GM18951 (cell line): ENCODE measurements around the gene SLFN12L.

Source experiments
- POLR2A ChIP-seq: IDR thresholded peaks from 4 replicates; pipeline ENCODE4 v1.6.1; 2011; ENCODE audit warnings: mild to moderate bottlenecking; ENCODE audit not compliant: insufficient read length, insufficient read depth; ENCODE audit errors: extremely low read depth
- in situ Hi-C: fragments of 300-500 bp; cut with MboI; formaldehyde crosslinking; loops from one replicate; pipeline ENCODE4 v1.12.0; 2022; ENCODE audit warnings: low sequenced_read_pairs, mixed read lengths, inconsistent platforms; ENCODE audit not compliant: unreplicated experiment

SLFN12L gene

GRCh38 chr17:35453171-35453570, 84.3 kb downstream of the SLFN12L start:
- in situ Hi-C loops, result no loop called here
- TF ChIP-seq POLR2A, result no peak

- no peak for TF ChIP-seq POLR2A
- in situ Hi-C loops, result no loop called here
Observed at GRCh38 chr17:35449371-35449931, 88.0 kb downstream of the SLFN12L start.

- in situ Hi-C loops, result no loop called here
- no peak for TF ChIP-seq POLR2A
Observed at GRCh38 chr17:35448899-35449227, 88.6 kb downstream of the SLFN12L start.

- peak; percentile 69 for TF ChIP-seq POLR2A
- in situ Hi-C loops, result no loop called here
Observed at GRCh38 chr17:35448214-35448898, 89.1 kb downstream of the SLFN12L start, which contains the start of gene SLFN13. TSS of gene SLFN13 (minus strand) at chr17:35448766. CDS start at chr17:35445680, 3,086 bp downstream.

GRCh38 chr17:35447499-35447898, 90.0 kb downstream of the SLFN12L start:
- in situ Hi-C loops, result no loop called here
- TF ChIP-seq POLR2A, result no peak

GRCh38 chr17:35438433-35438832, 99.0 kb downstream of the SLFN12L start:
- no peak for TF ChIP-seq POLR2A
- in situ Hi-C loops, result no loop called here

- in situ Hi-C loops, result no loop called here
- no peak for TF ChIP-seq POLR2A
Observed at GRCh38 chr17:35433075-35433894, 104.2 kb downstream of the SLFN12L start.

GRCh38 chr17:35432176-35433074, 105.1 kb downstream of the SLFN12L start, which contains the start of gene SLFN12:
TSS of gene SLFN12 (minus strand) at chr17:35432500. CDS start at chr17:35423028, 9,472 bp downstream.
- in situ Hi-C loops, result no loop called here
- TF ChIP-seq POLR2A, result peak; percentile 47

- TF ChIP-seq POLR2A, result no peak
- in situ Hi-C loops, result no loop called here
Observed at GRCh38 chr17:35429702-35430101, 107.8 kb downstream of the SLFN12L start.

GRCh38 chr17:35428229-35428628, 109.2 kb downstream of the SLFN12L start:
- in situ Hi-C loops, result no loop called here
- TF ChIP-seq POLR2A, result no peak

- in situ Hi-C loops, result no loop called here
- TF ChIP-seq POLR2A, result no peak
Observed at GRCh38 chr17:35423761-35424160, 113.7 kb downstream of the SLFN12L start.
